ENCODE measurements around the gene CAMKV. TPM values are rescaled to one million over a fixed set of nuclear protein-coding genes. Genes with fewer than 3 reads are reported as not detected.
"Not testable (repeated sequence)": the region's sequence is repeated elsewhere in the genome, so short reads cannot be mapped to it uniquely, and the experiment has no call there.

CAMKV gene
- total and polyA plus RNA-seq, 12 donors = 0.27 to 1.5 (median 0.65) TPM; not detected in 4

DNA sequence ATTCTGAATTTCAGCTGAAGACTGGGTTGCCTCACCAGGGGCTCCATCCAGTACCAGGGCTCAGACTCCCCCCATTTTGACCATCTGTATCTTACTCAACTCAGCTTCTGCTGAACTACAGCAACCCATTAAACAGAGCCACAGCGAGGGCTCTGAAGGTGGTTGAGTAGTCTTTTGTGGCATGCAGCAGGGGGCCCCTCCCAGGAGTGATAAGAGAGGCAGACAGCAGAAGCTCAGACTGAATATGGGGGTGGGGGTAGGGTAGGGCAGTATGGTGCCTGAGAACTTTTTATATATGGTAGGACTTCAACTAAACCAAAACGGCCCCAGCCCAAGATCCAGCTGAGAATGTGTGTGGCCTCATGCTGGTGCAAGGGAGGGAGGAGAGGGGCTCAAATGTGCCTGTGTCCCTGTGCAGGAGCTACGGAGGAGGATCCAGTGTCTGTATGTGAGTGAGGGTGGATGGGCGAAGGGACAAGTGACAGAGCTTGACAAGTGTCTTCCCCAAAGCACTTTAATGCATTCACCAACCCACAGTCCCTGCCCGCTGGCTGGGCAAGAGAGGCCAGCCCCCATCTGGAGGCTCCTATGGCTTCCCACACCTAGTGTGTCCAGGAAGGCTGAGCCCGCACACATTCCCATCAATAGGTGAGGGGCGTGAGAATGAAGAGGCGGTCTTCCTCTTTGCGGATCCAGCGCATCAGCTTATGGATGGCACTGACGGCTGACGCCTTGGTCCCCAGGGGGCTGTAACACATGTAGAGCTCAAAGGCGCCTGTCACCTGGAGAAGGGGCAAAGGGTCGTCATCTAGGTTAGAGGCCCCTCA lies 38.9 kb upstream of the CAMKV start:
- Histone ChIP-seq H3K4me1 (replicated peaks in 1 of 2) (no peaks in the 10 kb centered on the region), H3K27me3 (no peaks in the 10 kb centered on the region), H3K4me3 (no peak overlapping the region), H3K36me3 (replicated peaks in 1 of 2) (peaks cover 0 to 21% of the 10 kb centered on the region in 2 donors), H3K9me3 (replicated peaks in 1 of 3) (no peaks in the 10 kb centered on the region), H3K27ac (no peak overlapping the region)
- 83 to 93% (median 91%) methylated on average over 12 to 14 of the region's 14 CpGs for WGBS, 4 donors
- no peak for DNase-seq
- TF ChIP-seq, protein P1, sequence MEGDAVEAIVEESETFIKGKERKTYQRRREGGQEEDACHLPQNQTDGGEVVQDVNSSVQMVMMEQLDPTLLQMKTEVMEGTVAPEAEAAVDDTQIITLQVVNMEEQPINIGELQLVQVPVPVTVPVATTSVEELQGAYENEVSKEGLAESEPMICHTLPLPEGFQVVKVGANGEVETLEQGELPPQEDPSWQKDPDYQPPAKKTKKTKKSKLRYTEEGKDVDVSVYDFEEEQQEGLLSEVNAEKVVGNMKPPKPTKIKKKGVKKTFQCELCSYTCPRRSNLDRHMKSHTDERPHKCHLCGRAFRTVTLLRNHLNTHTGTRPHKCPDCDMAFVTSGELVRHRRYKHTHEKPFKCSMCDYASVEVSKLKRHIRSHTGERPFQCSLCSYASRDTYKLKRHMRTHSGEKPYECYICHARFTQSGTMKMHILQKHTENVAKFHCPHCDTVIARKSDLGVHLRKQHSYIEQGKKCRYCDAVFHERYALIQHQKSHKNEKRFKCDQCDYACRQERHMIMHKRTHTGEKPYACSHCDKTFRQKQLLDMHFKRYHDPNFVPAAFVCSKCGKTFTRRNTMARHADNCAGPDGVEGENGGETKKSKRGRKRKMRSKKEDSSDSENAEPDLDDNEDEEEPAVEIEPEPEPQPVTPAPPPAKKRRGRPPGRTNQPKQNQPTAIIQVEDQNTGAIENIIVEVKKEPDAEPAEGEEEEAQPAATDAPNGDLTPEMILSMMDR (IDR thresholded peaks at IDR 0.05) = no peak
- no peak for TF ChIP-seq POLR2A (IDR thresholded peaks at IDR 0.05)
- intact Hi-C loops (cut with DNase I) = loop anchor here (5.0 to 10.0 kb wide), 2 partner anchors 104 to 196 kb away; partner anchors contain the start of gene INKA1 (in 1 of the 2)

- DNase-seq = peak in 3 of 7 donors; percentile 27 to 44 (median 44)
- peaks cover 0 to 6% of the 10 kb centered on the region in 2 donors for H3K36me3 ChIP-seq (replicated peaks in 1 of 2)
- WGBS, 4 donors = 20 to 43% (median 27%) methylated on average over 7 to 15 of the region's 15 CpGs
These were observed 36.5 kb upstream of the CAMKV start for GRCh38 chr3:49906073-49906743.

DNA sequence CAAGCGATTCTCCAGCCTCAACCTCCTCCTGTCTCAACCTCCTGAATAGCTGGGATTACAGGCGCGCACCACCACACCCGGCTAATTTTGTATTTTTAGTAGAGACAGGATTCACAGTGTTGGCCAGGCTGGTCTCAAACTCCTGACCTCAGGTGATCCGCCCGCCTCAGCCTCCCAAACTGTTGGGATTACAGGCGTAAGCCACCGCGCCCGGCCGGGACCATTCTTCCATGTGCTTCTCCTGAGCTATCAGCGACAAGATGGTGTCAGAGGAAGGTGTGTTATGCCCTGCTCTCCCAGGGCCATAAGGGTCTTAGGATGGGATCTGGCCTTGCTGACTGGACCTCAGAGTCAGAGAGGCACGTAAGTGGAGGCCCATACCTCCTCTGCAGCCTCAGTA lies 34.7 kb upstream of the CAMKV start:
- not testable (repeated sequence) for H3K9me3 ChIP-seq (replicated peaks in 1 of 3); H3K27me3 ChIP-seq; H3K27ac ChIP-seq; DNase-seq; H3K36me3 ChIP-seq (replicated peaks in 1 of 2); H3K4me1 ChIP-seq (replicated peaks in 1 of 2); H3K4me3 ChIP-seq
- 97 to 99% (median 98%) methylated on average over 10 to 13 of the region's 13 CpGs for WGBS, 4 donors
- intact Hi-C loops (cut with DNase I) = loop anchor here in 1 of 2 donors (10.0 kb wide), 1 partner anchor 100 kb away; the partner anchor contains the start of gene INKA1

More at GRCh38 chr3:49906073-49906743, 36.5 kb upstream of the CAMKV start:
- Histone ChIP-seq H3K27me3 (no peaks in the 10 kb centered on the region), H3K4me1 (replicated peaks in 1 of 2) (no peaks in the 10 kb centered on the region), H3K9me3 (replicated peaks in 1 of 3) (no peaks in the 10 kb centered on the region), H3K4me3 (peak overlapping the region in 1 of 4 donors; percentile 41), H3K27ac (peak overlapping the region in 1 of 5 donors; percentile 10)
- intact Hi-C loops (cut with DNase I) = loop anchor here (2.0 to 10.0 kb wide), 3 partner anchors 101 to 194 kb away; partner anchors contain the start of gene INKA1 (in 2 of the 2)
- TF ChIP-seq, protein P1 (IDR thresholded peaks at IDR 0.05) = peak; percentile 28 to 66 (median 60)
- no peak for TF ChIP-seq POLR2A (IDR thresholded peaks at IDR 0.05)

DNA sequence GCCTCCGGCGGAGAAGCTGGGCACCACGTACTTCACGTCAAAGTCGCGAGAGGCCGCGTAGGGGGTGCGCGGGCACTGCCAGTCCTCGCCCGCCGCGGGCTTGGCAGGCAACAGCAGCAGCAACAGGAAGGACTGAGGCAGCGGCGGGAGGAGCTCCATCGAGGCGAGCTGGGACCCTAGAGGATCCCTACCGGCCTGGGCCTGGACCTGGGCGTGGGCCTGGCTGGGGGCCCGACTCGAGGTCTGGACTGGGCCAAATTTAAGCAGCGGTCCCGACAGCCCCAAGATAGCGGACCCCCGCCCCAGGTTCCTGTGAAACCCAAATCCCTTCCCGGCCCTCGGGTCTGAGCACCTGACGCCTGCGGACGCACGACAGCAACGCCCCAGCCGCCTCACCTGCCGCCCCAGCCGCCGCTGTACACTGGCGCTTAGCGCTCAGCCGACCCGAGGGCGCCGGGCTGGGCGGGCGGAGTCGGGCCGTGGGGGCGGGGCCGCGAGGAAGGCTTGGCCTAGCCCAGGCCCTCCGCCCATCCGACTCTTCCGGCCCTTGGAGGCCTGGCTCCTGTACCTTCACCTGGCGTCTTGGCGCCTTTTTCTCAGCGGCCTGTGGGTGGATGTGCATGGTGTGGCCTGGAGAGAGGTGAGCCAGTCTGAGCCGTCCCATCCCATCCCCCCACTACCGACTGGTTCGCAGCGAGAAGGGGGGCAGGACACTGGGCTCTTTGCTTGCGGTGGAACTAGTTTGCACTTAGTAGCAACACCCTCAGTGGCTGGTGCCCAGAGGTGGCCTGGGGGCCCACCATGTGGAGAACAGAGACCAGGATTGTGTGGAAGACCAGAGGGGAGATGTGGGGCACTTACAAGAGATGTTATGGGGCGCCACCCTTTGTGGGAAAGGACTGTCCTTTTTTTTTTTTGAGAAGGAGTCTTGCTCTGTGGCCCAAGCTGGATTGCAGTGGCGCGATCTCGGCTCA lies 34.0 kb upstream of the CAMKV start, which contains the start of gene MST1R:
Gene MST1R, minus strand, starts transcription at position 423 of the 974 bp plus-strand sequence. Its CDS starts 264 bp downstream, at position 159.
- DNase-seq = peak in 6 of 7 donors; percentile 26 to 58 (median 44)
- Histone ChIP-seq H3K27me3 (no peaks in the 10 kb centered on the region), H3K4me1 (replicated peaks in 1 of 2) (no peaks in the 10 kb centered on the region), H3K9me3 (replicated peaks in 1 of 3) (no peaks in the 10 kb centered on the region), H3K36me3 (replicated peaks in 1 of 2) (no peaks in the 10 kb centered on the region), H3K4me3 (peak within 1 kb of the TSS in 1 of 4 donors; percentile 36), H3K27ac (no peak within 1 kb of the TSS)
- TF ChIP-seq POLR2A (IDR thresholded peaks at IDR 0.05) = no peak
- TF ChIP-seq, protein P1 (IDR thresholded peaks at IDR 0.05) = no peak
- intact Hi-C loops (cut with DNase I) = loop anchor here in 1 of 2 donors (10.0 kb wide), 1 partner anchor 99 kb away; the partner anchor contains the start of gene INKA1
- WGBS, 4 donors = 43 to 81% (median 55%) methylated on average over 22 to 65 of the region's 65 CpGs
